HG03521 (cell line): Measurements from ENCODE around the gene GMPR2.
"Not testable (repeated sequence)": the region's sequence is repeated elsewhere in the genome, so short reads cannot be mapped to it uniquely, and the experiment has no call there.

Experiments
- ATAC-seq: cut with Tn5 transposase; IDR thresholded peaks from one replicate; pipeline ENCODE4 v1.9.1; 2021; ENCODE audit warnings: mild to moderate bottlenecking, moderate library complexity; ENCODE audit not compliant: unreplicated experiment

The GMPR2 gene

GRCh38 chr14:24198814-24199524, 33.8 kb upstream of the GMPR2 start:
- ATAC-seq, result no peak

GRCh38 chr14:24202538-24202937, 30.2 kb upstream of the GMPR2 start:
- not testable (repeated sequence) for ATAC-seq

GRCh38 chr14:24203249-24203886, 29.4 kb upstream of the GMPR2 start:
- ATAC-seq, result not testable (repeated sequence)

GRCh38 chr14:24204163-24205146, 28.3 kb upstream of the GMPR2 start:
- ATAC-seq, result no peak

GRCh38 chr14:24206260-24207103, 26.2 kb upstream of the GMPR2 start:
- ATAC-seq, result no peak

- no peak for ATAC-seq
Observed at GRCh38 chr14:24207104-24207551, 25.6 kb upstream of the GMPR2 start.

- no peak for ATAC-seq
Observed at GRCh38 chr14:24207625-24208024, 25.1 kb upstream of the GMPR2 start.

GRCh38 chr14:24211311-24211710, 21.4 kb upstream of the GMPR2 start:
- no peak for ATAC-seq

- peak; percentile 82 for ATAC-seq
Observed at GRCh38 chr14:24212924-24213865, 19.5 kb upstream of the GMPR2 start, which contains the start of gene CHMP4A. CHMP4A (minus strand) TSS chr14:24213488; CDS start chr14:24213439, 49 bp downstream.

- ATAC-seq, result no peak
Observed at GRCh38 chr14:24213866-24214662, 18.7 kb upstream of the GMPR2 start.

- ATAC-seq, result peak; percentile 47
Observed at GRCh38 chr14:24215495-24216344, 17.0 kb upstream of the GMPR2 start, which contains the start of gene MDP1. MDP1 (minus strand) TSS chr14:24216066; CDS start chr14:24215955, 111 bp downstream.

- no peak for ATAC-seq
Observed at GRCh38 chr14:24216345-24216699, 16.4 kb upstream of the GMPR2 start.

GRCh38 chr14:24216876-24217275, 15.9 kb upstream of the GMPR2 start:
- not testable (repeated sequence) for ATAC-seq

GRCh38 chr14:24219080-24219479, 13.6 kb upstream of the GMPR2 start:
- no peak for ATAC-seq

- no peak for ATAC-seq
Observed at GRCh38 chr14:24219521-24219920, 13.2 kb upstream of the GMPR2 start.

GRCh38 chr14:24222987-24223386, 9.7 kb upstream of the GMPR2 start:
- ATAC-seq, result not testable (repeated sequence)

GRCh38 chr14:24224618-24225071, 8.1 kb upstream of the GMPR2 start:
- ATAC-seq, result no peak
